ENCODE data around the gene SPIN1. TPM values are rescaled to one million over a fixed set of nuclear protein-coding genes. Genes with fewer than 3 reads are reported as not detected.

SPIN1 gene
- polyA plus RNA-seq, 3 donors = 11.0 to 14.0 (median 11.3) TPM

DNA sequence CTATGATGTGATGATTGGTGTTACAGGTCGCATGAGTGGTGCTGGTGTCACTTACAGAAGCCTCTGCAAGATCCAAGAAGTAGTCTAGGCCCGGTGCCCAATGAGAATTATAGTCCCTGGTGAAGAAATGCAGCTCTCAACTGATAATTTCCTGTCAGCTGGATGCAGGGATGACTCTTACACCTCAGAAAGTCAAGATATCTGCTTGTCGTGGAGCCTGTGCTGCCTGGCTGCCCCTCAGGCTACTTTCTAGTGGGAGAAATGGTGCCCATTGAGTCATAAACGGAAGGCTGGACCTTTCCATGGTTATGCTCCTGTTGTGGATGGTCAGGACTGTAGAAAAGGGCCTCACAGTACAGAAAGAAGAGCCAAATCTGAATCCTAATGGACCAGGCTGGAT lies 99.9 kb downstream of the SPIN1 start:
- peaks cover 0 to 3% (median 2%) of the 10 kb centered on the region in 3 donors for H3K27me3 Mint-ChIP-seq (ENCODE audit: low read depth in 3 of 3)
- H3K79me2 ChIP-seq (ENCODE audit: insufficient read depth, low read length) = no peaks in the 10 kb centered on the region
- DNase-seq = no peak
- H3K4me1 Mint-ChIP-seq = no peaks in the 10 kb centered on the region
- WGBS (ENCODE audit: insufficient coverage) = 100% methylated on average over 4 of the region's 4 CpGs
- H3K27ac Mint-ChIP-seq = no peak overlapping the region
- intact Hi-C loops (cut with micrococcal nuclease) = no loop called here
- H3K9ac ChIP-seq (ENCODE audit: insufficient read depth, low read length, poor library complexity, severe bottlenecking) = no peak overlapping the region
- peaks cover 2 to 3% of the 10 kb centered on the region in 2 donors for H3K36me3 Mint-ChIP-seq
- no peaks in the 10 kb centered on the region for H3K4me1 ChIP-seq (ENCODE audit: control insufficient read depth in 1 of 2, insufficient read depth in 2 of 2, low read length in 2 of 2)
- no peaks in the 10 kb centered on the region for H3K9me3 ChIP-seq (replicated peaks in 1 of 2; ENCODE audit: control insufficient read depth in 1 of 2, insufficient read depth in 1 of 2, low read length in 2 of 2)
- no peak overlapping the region for H3K4me3 ChIP-seq (replicated peaks in 1 of 3; ENCODE audit: low read depth in 2 of 3, low read length in 3 of 3)
- no peak overlapping the region for H3K27ac ChIP-seq (ENCODE audit: low read depth in 1 of 2, low read length in 2 of 2)
- H3K27me3 ChIP-seq (ENCODE audit: control insufficient read depth in 2 of 2, insufficient read depth in 2 of 2, low read length in 2 of 2) = no peaks in the 10 kb centered on the region
- H3K4me2 ChIP-seq (replicated peaks; ENCODE audit: extremely low read depth, low read length, poor library complexity, severe bottlenecking) = no peak overlapping the region
- no peak overlapping the region for H3K4me3 Mint-ChIP-seq
- H4K20me1 ChIP-seq (ENCODE audit: insufficient read depth, low read length) = no peaks in the 10 kb centered on the region
- TF ChIP-seq CTCF (IDR thresholded peaks at IDR 0.05) = no peak
- no peak overlapping the region for H2AFZ ChIP-seq (ENCODE audit: insufficient read depth, low read depth, low read length, poor library complexity, severe bottlenecking)
- no peaks in the 10 kb centered on the region for H3K36me3 ChIP-seq (replicated peaks in 1 of 2; ENCODE audit: control insufficient read depth in 1 of 2, insufficient read depth in 2 of 2, low read length in 2 of 2)
- H3K9me3 Mint-ChIP-seq = no peaks in the 10 kb centered on the region

GRCh38 chr9:88494983-88495721 lies 106.9 kb downstream of the SPIN1 start:
- Histone ChIP-seq H3K9ac (ENCODE audit: insufficient read depth, low read length, poor library complexity, severe bottlenecking) (no peak overlapping the region), H3K4me1 (ENCODE audit: control insufficient read depth in 1 of 2, insufficient read depth in 2 of 2, low read length in 2 of 2) (no peaks in the 10 kb centered on the region), H3K4me3 (replicated peaks in 1 of 3; ENCODE audit: low read depth in 2 of 3, low read length in 3 of 3) (no peak overlapping the region), H3K9me3 (replicated peaks in 1 of 2; ENCODE audit: control insufficient read depth in 1 of 2, insufficient read depth in 1 of 2, low read length in 2 of 2) (no peaks in the 10 kb centered on the region), H3K79me2 (ENCODE audit: insufficient read depth, low read length) (no peaks in the 10 kb centered on the region), H2AFZ (ENCODE audit: insufficient read depth, low read depth, low read length, poor library complexity, severe bottlenecking) (no peak overlapping the region), H4K20me1 (ENCODE audit: insufficient read depth, low read length) (no peaks in the 10 kb centered on the region), H3K27me3 (ENCODE audit: control insufficient read depth in 2 of 2, insufficient read depth in 2 of 2, low read length in 2 of 2) (no peaks in the 10 kb centered on the region), H3K4me2 (replicated peaks; ENCODE audit: extremely low read depth, low read length, poor library complexity, severe bottlenecking) (no peak overlapping the region), H3K36me3 (replicated peaks in 1 of 2; ENCODE audit: control insufficient read depth in 1 of 2, insufficient read depth in 2 of 2, low read length in 2 of 2) (no peaks in the 10 kb centered on the region), H3K27ac (ENCODE audit: low read depth in 1 of 2, low read length in 2 of 2) (no peak overlapping the region)
- Mint-ChIP-seq H3K9me3 (no peaks in the 10 kb centered on the region), H3K27ac (no peak overlapping the region), H3K4me1 (no peaks in the 10 kb centered on the region), H3K36me3 (no peaks in the 10 kb centered on the region), H3K27me3 (ENCODE audit: low read depth in 3 of 3) (peaks cover 2 to 5% (median 3%) of the 10 kb centered on the region in 3 donors), H3K4me3 (no peak overlapping the region)
- DNase-seq = no peak
- 98% methylated on average over 15 of the region's 17 CpGs for WGBS (ENCODE audit: insufficient coverage)
- intact Hi-C loops (cut with micrococcal nuclease) = no loop called here
- no peak for TF ChIP-seq CTCF (IDR thresholded peaks at IDR 0.05)

All from CD14-positive monocyte (primary cell).